Embryonic facial prominence (tissue), 1 donor: ENCODE measurements around the gene TH.
"Not testable (repeated sequence)": the region's sequence is repeated elsewhere in the genome, so short reads cannot be mapped to it uniquely, and the experiment has no call there.

Experiments used
- DNase-seq: peaks from one replicate; pipeline ENCODE4 v3.0.0-alpha.2; 2016; ENCODE audit errors: extremely low spot score

TH gene

DNA sequence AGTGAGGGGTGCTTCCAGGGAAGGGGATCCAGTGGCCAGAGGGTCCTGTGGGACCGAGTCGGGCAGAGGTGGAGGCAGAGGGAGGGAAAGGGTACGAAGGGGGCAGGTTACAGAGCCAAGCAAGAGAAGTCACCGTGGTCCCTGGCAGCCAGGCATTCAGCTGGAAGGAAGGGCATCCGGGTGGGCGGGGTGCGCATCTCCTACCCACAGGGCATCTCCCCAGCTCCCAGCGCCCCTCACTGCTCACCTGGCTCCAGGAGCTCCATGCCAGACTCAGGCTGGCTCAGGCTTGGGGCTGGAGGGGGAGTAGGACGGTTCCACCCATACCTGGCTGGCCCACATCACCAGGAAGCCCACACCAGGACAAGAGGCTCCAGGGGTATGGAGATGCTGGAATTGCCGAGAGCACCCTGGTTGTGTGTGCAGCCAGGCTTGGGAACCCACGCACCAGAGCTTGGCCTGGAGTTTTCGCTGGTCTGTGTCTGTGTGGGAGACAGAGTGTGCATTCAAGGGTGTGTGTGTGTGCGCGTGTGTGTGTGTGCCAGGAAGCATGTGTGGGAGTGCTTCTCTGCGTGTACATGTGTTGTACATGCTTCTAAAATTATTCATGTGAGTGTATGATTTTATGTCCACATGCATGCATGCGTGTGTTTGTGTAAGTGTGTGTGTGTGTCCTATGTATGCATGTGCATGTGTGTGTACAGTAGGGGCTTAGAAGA, 6.6 kb upstream of the TH start:
- not testable (repeated sequence) for DNase-seq

- no peak for DNase-seq
These were observed 5.5 kb upstream of the TH start for GRCh38 chr11:2177076-2177475.

- DNase-seq = no peak
These were observed 4.8 kb upstream of the TH start for GRCh38 chr11:2176389-2176900.

GRCh38 chr11:2175659-2176058, 4.0 kb upstream of the TH start:
- DNase-seq = no peak

DNA sequence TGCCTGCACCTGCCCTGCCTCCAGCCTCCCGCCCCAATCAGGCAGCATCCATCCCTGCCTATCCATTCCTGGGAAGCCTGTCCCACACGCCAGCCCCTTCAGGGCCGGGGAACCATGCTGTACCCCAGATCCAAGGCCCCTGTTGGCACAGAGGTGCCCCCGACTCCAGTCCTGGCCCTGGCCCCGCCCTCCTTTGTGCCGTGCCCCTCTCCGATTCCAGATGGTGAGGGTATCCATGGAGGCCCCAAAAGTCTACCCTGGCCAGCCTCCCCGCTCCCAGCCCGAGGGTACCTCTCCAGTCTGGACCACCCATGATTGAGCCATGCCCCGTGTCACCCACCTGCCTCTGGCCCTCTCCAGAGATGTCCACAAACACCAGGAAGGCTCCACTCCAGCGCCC, 2.7 kb upstream of the TH start:
- DNase-seq = no peak

DNA sequence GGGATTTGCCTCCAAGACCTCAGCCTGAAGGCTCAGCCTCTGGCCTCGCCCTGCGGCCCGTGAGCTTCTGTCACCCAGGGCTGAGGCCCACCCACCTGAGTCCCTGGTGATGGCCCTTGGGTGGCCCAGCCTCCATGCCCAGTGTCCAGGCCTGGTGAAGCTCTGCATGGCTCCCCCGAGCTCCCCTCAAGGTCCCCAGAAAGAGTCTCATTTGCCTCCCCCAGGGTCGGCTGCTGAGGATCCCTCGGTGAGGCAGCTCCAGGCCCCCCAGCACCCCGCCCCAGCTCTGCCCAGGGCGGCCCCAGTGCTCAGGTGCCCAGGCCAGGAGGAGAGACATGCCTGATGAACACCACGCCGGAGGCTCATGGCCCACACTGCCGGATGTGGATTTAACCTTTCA, 2.1 kb upstream of the TH start:
- DNase-seq = no peak

- no peak for DNase-seq
These were observed 1.6 kb upstream of the TH start for GRCh38 chr11:2173150-2173693.

DNA sequence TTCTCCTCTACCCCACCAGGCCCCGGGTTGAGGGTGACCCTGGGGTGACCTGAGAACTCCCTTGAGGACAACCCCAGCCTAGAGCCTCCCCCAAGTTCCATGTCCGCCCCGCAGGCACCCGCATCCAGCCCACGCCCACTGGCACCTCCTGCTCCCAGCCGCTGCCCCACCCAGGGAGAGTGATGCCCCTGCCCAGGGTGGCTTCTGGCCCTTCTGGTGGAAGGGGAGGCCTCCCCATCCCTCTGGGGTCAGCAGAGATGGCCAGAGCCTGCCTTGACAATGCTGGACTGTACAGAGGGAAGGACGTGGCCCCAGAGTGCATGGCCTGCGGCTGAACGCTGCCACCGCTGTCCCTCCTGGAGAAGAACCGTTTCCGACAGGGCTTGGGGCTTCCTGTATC, 1.1 kb upstream of the TH start:
- DNase-seq = no peak

- no peak for DNase-seq
These were observed 1.7 kb downstream of the TH start for GRCh38 chr11:2169626-2170570.

GRCh38 chr11:2169005-2169378, 2.6 kb downstream of the TH start:
- no peak for DNase-seq

DNA sequence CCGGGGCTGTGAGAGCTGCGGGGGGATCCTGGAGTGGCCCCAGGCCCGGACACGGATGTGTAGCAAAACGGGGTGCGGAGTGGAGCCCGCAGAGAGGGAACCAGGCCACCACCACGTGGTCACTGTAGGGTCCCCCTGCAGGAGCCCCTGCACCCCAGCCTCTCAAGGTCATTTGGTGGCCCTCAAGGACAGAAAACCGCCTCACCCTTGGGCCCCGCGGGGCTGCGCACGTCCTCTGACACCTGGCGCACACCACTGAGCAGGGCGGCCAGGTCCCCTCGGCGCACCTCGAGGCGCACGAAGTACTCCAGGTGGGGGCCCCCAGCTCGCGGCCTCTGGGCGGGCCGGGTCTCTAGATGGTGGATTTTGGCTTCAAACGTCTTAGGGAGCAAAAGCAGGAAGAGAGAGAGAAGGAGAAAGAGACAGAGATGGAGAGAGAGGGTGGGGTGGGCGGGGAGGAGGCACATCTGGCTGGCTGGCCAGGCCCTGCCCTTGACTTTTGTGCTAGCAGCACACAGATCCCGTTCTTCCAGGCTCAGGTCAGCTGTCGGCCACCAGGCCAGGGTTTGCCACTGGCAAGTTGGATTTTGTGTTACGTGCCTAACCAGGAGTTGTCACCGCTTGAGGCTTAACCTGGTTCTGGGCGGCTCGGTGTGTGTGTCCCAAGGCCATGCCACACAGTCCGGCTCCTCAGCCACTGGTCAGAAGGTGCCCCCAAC, 3.2 kb downstream of the TH start:
- no peak for DNase-seq

GRCh38 chr11:2167141-2168045, 4.2 kb downstream of the TH start:
- DNase-seq = no peak

DNA sequence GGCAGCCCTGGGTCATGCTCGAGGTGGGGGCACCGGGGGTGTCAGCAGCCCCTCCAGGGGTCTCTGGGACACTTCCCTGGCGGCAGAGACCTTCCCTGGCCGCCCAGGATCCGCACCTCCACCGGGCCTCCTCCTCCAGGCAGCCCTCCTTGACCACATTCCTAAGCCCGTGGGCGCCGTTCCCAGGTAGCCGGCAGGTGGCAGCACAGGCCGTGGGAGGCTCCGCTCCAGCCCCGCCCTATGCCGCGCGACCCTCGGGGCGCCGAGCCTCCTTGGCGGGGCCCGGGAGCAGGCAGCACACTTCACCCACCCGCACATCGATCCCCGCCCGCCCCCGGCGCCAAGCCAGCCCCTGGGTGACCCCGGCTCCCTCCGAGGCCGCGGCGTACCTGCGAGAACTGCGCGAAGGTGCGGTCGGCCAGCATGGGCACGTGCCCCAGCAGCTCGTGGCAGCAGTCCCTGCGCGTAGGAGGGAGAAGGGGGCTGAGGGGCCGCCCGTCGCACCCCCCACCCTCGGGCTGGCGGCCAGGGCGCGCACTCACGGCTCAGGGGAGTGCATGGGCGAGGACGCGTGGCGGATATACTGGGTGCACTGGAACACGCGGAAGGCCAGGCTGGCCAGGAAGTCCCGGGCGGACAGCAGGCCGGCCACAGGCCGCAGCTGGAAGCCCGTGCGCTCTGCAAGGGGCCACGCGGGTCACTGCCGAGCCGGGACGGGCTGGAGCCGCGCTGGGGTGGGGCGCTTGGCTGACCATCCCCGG, 5.3 kb downstream of the TH start:
- DNase-seq = no peak

GRCh38 chr11:2165571-2165970, 6.0 kb downstream of the TH start:
- no peak for DNase-seq

DNA sequence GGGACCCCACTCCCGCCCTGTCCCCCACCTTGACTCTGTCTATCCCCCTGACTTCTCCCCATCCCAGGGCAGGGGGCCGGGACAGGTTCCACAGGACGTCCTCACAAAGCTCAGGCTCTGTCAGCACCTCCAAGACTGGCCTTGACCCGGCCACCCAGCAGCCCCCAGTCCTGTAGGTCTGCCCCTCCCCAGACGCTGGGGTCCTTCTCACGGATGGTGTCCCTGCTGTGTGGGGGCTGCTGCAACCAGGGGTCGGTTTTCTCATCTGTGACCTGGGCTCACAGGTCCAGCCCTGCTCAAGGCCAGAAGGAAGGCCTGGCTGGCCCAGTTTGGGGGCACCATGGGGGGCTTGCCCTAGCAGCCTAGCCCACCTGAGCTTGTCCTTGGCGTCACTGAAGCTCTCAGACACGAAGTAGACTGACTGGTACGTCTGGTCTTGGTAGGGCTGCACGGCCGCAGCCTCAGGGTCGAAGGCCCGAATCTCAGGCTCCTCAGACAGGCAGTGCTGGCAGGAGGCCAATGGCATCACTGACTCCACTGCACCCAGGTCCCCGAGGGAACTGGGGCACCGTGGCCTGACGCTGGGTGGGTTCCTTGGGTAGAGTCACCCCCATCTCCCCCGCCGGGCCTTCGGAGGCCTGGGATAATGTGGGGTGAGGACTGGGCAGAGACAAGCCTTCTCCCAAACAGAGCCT, 6.6 kb downstream of the TH start:
- no peak for DNase-seq

DNA sequence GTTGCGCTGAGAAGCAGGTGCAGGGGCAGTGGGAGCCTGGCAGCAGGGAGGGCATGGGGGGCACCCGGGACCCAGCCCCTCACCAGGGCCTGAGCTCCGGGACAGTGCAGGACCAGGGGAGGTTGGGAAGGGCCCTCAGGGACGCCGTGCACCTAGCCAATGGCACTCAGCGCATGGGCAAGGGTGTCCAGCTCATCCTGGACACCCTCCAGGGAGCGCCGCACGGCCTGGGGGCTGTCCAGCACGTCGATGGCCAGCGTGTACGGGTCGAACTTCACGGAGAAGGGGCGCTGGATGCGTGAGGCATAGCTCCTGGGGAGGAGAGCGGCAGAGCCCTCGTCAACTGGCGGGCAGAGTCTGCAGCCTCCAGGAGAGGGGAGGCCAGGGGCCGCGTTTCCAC, 7.5 kb downstream of the TH start:
- no peak for DNase-seq

DNA sequence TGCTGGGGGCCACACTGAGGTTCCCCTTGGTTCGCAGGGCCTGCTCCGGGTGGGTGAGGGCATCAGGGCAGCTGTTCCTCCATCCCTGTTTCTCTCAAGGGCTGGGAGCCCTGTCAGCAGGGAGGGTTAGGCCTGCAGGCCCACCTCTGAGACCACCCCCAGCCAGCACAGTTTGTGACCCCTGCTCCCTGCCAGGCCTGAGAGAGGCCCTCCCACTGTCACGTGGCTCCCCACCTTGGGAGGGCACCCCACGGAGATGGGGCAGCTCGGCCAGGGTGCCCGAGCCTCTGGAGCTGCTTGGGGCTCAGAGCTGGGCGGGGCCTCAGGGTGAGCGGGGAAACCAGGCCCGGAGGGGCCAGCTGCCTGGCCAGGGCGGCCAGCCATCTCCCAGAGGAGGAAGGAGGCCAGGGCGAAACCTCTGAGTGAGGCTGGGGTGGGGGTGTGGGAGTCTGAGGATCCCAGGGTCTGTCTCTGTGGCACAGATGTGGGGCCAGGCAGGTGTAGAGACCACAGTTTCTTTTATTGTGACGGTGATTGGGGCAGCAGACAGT, 8.1 kb downstream of the TH start:
- no peak for DNase-seq

DNA sequence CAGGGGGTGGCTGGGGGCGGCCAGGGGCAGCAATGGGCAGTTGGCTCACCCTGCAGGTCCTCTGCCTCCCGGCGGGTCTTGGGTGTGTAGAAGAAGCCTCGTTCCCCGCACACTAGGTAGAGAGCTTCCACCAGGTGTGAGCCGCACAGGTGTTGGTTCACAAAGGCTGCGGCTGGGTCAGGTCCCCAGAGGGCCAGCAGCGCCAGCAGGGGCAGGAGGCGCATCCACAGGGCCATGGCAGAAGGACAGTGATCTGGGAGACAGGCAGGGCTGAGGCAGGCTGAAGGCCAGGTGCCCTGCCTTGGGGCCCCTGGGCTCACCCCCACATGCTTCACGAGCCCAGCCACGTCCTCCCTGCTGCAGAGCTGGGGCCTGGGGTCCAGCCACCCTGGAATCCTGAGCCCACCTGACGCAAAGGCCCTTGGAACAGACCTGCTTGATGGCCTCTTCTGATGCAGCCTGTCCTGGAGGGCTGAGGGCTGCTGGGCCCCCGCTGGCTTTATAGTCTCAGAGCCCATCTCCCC, 10.8 kb downstream of the TH start, which contains the start of gene INS:
INS (minus strand) TSS at position 474 of the 524 bp plus-strand sequence; CDS start at position 236, 238 bp downstream.
- no peak for DNase-seq
